HG03045 (cell line): ENCODE data around the gene AUTS2.

Experiments used
- ATAC-seq: cut with Tn5 transposase; IDR thresholded peaks from one replicate; pipeline ENCODE4 v1.9.1; 2021; ENCODE audit warnings: mild to moderate bottlenecking, moderate library complexity; ENCODE audit not compliant: unreplicated experiment

The AUTS2 gene

GRCh38 chr7:70701991-70702390 lies 1103.7 kb downstream of the AUTS2 start:
- ATAC-seq: no peak

- ATAC-seq: no peak
Measured at GRCh38 chr7:70703785-70704184, 1105.5 kb downstream of the AUTS2 start.

- ATAC-seq: no peak
Measured at GRCh38 chr7:70704831-70705346, 1106.6 kb downstream of the AUTS2 start.

GRCh38 chr7:70706204-70706603 lies 1107.9 kb downstream of the AUTS2 start:
- no peak for ATAC-seq

GRCh38 chr7:70706698-70707097 lies 1108.4 kb downstream of the AUTS2 start:
- no peak for ATAC-seq

GRCh38 chr7:70707823-70708243 lies 1109.6 kb downstream of the AUTS2 start:
- no peak for ATAC-seq

- ATAC-seq: no peak
Measured at GRCh38 chr7:70710011-70710480, 1111.8 kb downstream of the AUTS2 start.

- no peak for ATAC-seq
Measured at GRCh38 chr7:70710651-70711050, 1112.4 kb downstream of the AUTS2 start.

GRCh38 chr7:70711452-70711851 lies 1113.2 kb downstream of the AUTS2 start:
- no peak for ATAC-seq

GRCh38 chr7:70712942-70713341 lies 1114.7 kb downstream of the AUTS2 start:
- ATAC-seq: no peak

- no peak for ATAC-seq
Measured at GRCh38 chr7:70714506-70715038, 1116.3 kb downstream of the AUTS2 start.

GRCh38 chr7:70717553-70718329 lies 1119.5 kb downstream of the AUTS2 start:
- ATAC-seq: no peak

- ATAC-seq: no peak
Measured at GRCh38 chr7:70719125-70719524, 1120.8 kb downstream of the AUTS2 start.

- no peak for ATAC-seq
Measured at GRCh38 chr7:70720191-70720873, 1122.1 kb downstream of the AUTS2 start.

- no peak for ATAC-seq
Measured at GRCh38 chr7:70721500-70721899, 1123.2 kb downstream of the AUTS2 start.

- ATAC-seq: no peak
Measured at GRCh38 chr7:70723339-70723738, 1125.1 kb downstream of the AUTS2 start.

- no peak for ATAC-seq
Measured at GRCh38 chr7:70725448-70725847, 1127.2 kb downstream of the AUTS2 start.

- no peak for ATAC-seq
Measured at GRCh38 chr7:70726294-70726693, 1128.0 kb downstream of the AUTS2 start.

GRCh38 chr7:70726951-70727378 lies 1128.7 kb downstream of the AUTS2 start:
- no peak for ATAC-seq

GRCh38 chr7:70727861-70728260 lies 1129.6 kb downstream of the AUTS2 start:
- ATAC-seq: no peak

GRCh38 chr7:70728872-70729552 lies 1130.7 kb downstream of the AUTS2 start:
- ATAC-seq: no peak
